SU-DHL-6 (cell line): Measurements from ENCODE around the gene SUPT3H.

ENCODE experiments used
- CTCF ChIP-seq: fragments of 200-600 bp; sonication (generic); IDR thresholded peaks from one replicate; pipeline ENCODE4 v1.5.1; 2017; ENCODE audit warnings: antibody characterized with exemption, mild to moderate bottlenecking, low read length, moderate library complexity; ENCODE audit not compliant: insufficient read depth, poor library complexity, severe bottlenecking
- EZH2phosphoT487 ChIP-seq: fragments of 200-600 bp; sonication (generic), shearing (Covaris generic); conservative IDR thresholded peaks from 2 replicates; pipeline ENCODE4 v1.6.1; 2018; ENCODE audit warnings: mild to moderate bottlenecking, antibody characterized with exemption, low read length, moderate library complexity, mixed read lengths

GRCh38 chr6:44858998-44859397 lies 518.7 kb downstream of the SUPT3H start:
- TF ChIP-seq EZH2phosphoT487 = no peak
- no peak for TF ChIP-seq CTCF
